ENCODE data around the gene TTC9C.

Gene TTC9C

DNA sequence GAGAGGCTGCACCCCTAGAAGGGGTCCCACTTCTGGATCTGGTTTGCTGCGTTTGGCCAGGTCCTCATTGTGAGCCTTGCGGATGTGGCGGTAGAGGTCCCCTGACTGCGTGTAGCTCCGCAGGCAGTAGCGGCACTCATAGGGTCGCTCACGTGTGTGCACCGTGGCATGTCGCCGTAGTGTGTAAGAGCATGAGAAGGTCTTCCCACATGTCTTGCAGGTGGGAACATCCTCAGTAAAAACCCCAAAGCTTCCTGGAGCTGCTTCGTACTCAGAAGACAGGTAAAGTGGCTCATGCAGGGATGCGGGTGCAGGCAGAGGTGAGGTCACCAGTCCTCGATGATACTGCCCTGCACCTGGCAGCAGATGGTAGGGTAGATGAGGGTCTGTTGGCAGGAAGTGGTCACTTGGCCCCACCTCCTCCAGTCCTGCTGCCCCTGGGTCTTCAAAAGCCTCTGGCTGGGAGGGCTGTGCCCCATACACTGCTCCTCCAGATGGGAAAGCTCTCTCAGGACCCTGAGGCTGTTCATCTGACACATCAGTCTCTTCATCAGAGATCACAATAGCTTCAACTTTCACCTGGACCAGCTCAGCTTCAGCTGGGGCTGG, 24.0 kb downstream of the TTC9C start:
- Histone ChIP-seq H3K9ac (no peak overlapping the region), H3K79me2 (ENCODE audit: insufficient read depth, low read depth) (no peaks in the 10 kb centered on the region), H3K4me1 (ENCODE audit: low read depth, poor library complexity, severe bottlenecking) (peaks cover 5% of the 10 kb centered on the region), H3K4me3 (IDR thresholded peaks at IDR 0.05; ENCODE audit: insufficient read depth, low read depth, low read length) (no peak overlapping the region), H2AFZ (ENCODE audit: low read depth) (no peak overlapping the region), H4K20me1 (ENCODE audit: insufficient read depth) (no peaks in the 10 kb centered on the region), H3K27ac (no peak overlapping the region), H3K36me3 (ENCODE audit: insufficient read depth) (no peaks in the 10 kb centered on the region), H3K4me2 (no peak overlapping the region), H3K27me3 (ENCODE audit: insufficient read depth, low read depth) (no peaks in the 10 kb centered on the region)
- TF ChIP-seq, protein P1, sequence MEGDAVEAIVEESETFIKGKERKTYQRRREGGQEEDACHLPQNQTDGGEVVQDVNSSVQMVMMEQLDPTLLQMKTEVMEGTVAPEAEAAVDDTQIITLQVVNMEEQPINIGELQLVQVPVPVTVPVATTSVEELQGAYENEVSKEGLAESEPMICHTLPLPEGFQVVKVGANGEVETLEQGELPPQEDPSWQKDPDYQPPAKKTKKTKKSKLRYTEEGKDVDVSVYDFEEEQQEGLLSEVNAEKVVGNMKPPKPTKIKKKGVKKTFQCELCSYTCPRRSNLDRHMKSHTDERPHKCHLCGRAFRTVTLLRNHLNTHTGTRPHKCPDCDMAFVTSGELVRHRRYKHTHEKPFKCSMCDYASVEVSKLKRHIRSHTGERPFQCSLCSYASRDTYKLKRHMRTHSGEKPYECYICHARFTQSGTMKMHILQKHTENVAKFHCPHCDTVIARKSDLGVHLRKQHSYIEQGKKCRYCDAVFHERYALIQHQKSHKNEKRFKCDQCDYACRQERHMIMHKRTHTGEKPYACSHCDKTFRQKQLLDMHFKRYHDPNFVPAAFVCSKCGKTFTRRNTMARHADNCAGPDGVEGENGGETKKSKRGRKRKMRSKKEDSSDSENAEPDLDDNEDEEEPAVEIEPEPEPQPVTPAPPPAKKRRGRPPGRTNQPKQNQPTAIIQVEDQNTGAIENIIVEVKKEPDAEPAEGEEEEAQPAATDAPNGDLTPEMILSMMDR (conservative IDR thresholded peaks at IDR 0.05; ENCODE audit: low read depth, low read length) = no peak

DNA sequence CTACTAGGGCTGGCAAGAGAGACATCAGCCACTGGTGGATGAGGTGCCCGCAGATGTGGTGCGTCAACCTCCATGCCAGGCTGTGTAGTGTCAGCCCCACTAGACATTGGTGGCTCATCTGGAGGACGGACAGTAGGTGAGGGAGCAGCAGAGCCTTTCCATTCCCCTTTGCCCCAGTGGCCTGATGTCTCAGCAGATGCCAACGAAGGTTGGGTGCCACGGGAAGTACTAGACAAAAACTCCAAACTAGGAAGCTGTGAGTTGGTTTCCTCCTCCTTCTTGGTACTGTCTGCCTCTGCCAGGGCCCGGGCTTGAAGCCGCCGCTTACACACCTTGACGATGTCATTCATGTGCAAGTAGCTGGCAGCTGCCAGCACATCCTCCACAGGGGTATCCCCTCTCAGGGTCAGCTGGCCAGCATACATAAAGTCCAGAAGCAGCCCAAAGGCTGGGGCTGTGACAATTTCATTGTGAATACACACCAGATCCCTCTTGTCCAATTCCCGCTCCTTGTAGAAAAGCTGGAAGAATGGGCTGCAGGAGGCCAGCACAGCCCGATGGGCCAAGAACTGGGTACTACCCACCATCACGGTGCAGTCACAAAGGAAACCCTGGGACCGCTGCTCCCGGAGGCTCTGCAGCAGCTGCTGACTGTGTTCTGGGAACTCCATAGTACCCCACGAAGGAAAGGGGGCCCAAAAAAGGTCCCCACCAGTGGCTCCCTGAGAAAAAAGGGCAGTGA, 24.9 kb downstream of the TTC9C start:
- Histone ChIP-seq H3K27ac (0 out of 2 replicates have a peak overlapping the region, but pooled peaks have one; percentile 39), H3K4me1 (ENCODE audit: low read depth, poor library complexity, severe bottlenecking) (peaks cover 5% of the 10 kb centered on the region), H2AFZ (ENCODE audit: low read depth) (peak overlapping the region; percentile 76; the same call in 1 of the 2 replicates), H4K20me1 (ENCODE audit: insufficient read depth) (no peaks in the 10 kb centered on the region), H3K4me2 (peak overlapping the region; percentile 64), H3K4me3 (IDR thresholded peaks at IDR 0.05; ENCODE audit: insufficient read depth, low read depth, low read length) (no peak overlapping the region), H3K79me2 (ENCODE audit: insufficient read depth, low read depth) (no peaks in the 10 kb centered on the region), H3K36me3 (ENCODE audit: insufficient read depth) (no peaks in the 10 kb centered on the region), H3K9ac (no peak overlapping the region), H3K27me3 (ENCODE audit: insufficient read depth, low read depth) (no peaks in the 10 kb centered on the region)
- TF ChIP-seq, protein P1 (conservative IDR thresholded peaks at IDR 0.05; ENCODE audit: low read depth, low read length) = no peak

DNA sequence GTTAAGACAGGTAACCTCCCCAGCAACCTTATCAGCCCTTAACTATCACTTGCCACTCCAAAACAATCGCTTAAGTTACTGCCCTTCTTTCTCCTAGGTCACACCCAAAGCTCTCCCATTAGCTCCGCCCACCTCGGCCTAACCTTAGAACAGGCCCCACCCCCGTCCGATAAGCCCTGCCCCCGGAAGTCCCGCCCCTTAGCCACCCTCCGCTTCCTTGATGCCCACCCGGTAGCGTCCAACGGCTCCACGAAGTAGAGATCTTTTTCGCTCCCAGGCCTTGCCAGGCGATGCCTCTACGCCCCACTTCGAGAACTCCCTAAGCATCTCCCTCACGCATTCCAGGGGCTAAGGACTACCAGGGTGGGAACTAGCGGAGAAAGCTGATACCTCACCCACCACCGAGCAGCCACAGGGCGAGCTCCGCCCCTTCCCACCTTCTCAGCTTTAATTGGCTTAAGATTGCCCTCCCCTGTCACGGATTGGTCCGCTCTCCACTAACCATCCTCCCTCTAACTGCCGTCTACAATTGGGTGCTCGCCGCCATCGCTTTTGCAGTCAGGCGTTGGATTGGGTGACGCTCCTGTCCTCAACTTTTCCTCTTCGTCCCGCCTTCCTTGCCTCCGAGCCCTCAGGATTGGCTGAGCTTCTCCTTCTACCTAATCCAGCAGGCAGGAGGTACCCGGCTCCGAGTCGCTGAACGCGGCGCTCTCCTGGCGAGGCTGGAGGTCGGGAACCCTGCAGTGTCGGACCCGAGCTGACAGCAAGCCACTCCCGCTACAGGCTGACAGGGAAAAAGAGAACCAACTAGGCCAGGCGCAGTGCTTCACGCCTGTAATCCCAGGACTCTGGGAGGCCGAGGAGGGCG, 25.7 kb downstream of the TTC9C start, which contains the start of gene ZBTB3:
Gene ZBTB3, minus strand, starts transcription at position 425 of the 868 bp plus-strand sequence. CDS start 496 bp downstream, outside the sequence.
- Histone ChIP-seq H2AFZ (ENCODE audit: low read depth) (peak within 1 kb of the TSS; percentile 80), H4K20me1 (ENCODE audit: insufficient read depth) (no peaks in the 10 kb centered on the region), H3K27ac (peak within 1 kb of the TSS; percentile 39; the same call in 1 of the 2 replicates), H3K79me2 (ENCODE audit: insufficient read depth, low read depth) (no peaks in the 10 kb centered on the region), H3K4me1 (ENCODE audit: low read depth, poor library complexity, severe bottlenecking) (peaks cover 5% of the 10 kb centered on the region), H3K4me3 (IDR thresholded peaks at IDR 0.05; ENCODE audit: insufficient read depth, low read depth, low read length) (no peak within 1 kb of the TSS), H3K36me3 (ENCODE audit: insufficient read depth) (no peaks in the 10 kb centered on the region), H3K4me2 (peak within 1 kb of the TSS; percentile 64), H3K27me3 (ENCODE audit: insufficient read depth, low read depth) (no peaks in the 10 kb centered on the region), H3K9ac (peak within 1 kb of the TSS; percentile 38; the same call in 1 of the 2 replicates)
- TF ChIP-seq, protein P1 (conservative IDR thresholded peaks at IDR 0.05; ENCODE audit: low read depth, low read length) = no peak

GRCh38 chr11:62755086-62755615, 26.9 kb downstream of the TTC9C start:
- Histone ChIP-seq H3K27me3 (ENCODE audit: insufficient read depth, low read depth) (no peaks in the 10 kb centered on the region), H4K20me1 (ENCODE audit: insufficient read depth) (no peaks in the 10 kb centered on the region), H3K27ac (no peak overlapping the region), H3K4me3 (IDR thresholded peaks at IDR 0.05; ENCODE audit: insufficient read depth, low read depth, low read length) (no peak overlapping the region), H3K4me1 (ENCODE audit: low read depth, poor library complexity, severe bottlenecking) (peaks cover 5% of the 10 kb centered on the region), H3K79me2 (ENCODE audit: insufficient read depth, low read depth) (no peaks in the 10 kb centered on the region), H3K4me2 (peak overlapping the region; percentile 47; the same call in 1 of the 2 replicates), H2AFZ (ENCODE audit: low read depth) (no peak overlapping the region; the same call in 1 of the 2 replicates), H3K9ac (no peak overlapping the region), H3K36me3 (ENCODE audit: insufficient read depth) (no peaks in the 10 kb centered on the region)
- TF ChIP-seq, protein P1 (conservative IDR thresholded peaks at IDR 0.05; ENCODE audit: low read depth, low read length) = no peak
